GM18873 (cell line): Measurements from ENCODE around the gene NEK3.
"Not testable (repeated sequence)": the region's sequence is repeated elsewhere in the genome, so short reads cannot be mapped to it uniquely, and the experiment has no call there.

Experiments used
- ATAC-seq: cut with Tn5 transposase; IDR thresholded peaks from one replicate; pipeline ENCODE4 v1.9.1; 2021; ENCODE audit warnings: mild to moderate bottlenecking, moderate library complexity, moderate number of reproducible peaks; ENCODE audit not compliant: unreplicated experiment, low FRiP score

NEK3 gene

DNA sequence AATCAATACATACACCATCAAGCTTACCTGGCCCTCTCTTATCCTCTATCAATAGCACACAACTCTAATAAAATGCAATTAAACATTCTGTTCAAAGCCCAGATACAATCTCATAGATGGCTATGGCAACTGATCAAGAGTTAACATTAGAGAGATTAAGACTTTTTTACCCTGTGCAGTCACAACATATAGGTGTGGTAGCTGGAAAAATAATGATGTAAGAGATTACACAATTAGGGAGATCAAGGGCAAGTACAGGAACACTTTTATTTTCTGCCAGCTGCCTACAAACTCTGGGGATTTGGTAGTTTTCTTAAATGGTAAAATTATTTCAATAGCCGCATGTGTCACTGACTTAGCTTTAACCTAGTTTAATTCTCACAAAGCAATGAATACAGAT lies 12.3 kb upstream of the NEK3 start:
- not testable (repeated sequence) for ATAC-seq

DNA sequence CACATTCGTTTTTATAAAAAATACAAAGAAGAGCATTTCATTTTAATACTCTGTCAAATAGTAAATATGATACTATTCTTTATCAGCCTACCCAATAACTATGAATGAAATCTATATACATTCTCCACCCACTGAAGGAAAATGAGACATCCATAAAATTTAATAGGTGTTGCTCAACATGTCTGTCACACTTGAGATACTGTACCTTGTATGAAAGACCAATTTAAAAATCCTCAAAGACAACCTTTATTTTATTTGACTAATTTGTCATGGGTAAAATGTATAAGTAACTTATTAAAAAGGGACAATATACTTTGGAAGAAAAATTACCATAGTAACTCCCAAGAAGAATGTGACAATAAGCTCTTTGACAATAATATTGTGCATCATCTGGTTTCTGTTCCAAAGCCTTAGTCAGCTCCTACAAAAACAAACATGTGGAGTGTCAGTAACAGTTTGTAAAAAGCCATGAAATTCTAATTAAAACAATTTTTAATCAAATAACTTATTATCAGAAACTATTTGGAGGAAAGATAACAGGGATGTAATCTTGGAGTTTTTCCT lies 11.5 kb upstream of the NEK3 start:
- ATAC-seq = not testable (repeated sequence)

- no peak for ATAC-seq
Observed at GRCh38 chr13:52169839-52170238, 10.4 kb upstream of the NEK3 start.

DNA sequence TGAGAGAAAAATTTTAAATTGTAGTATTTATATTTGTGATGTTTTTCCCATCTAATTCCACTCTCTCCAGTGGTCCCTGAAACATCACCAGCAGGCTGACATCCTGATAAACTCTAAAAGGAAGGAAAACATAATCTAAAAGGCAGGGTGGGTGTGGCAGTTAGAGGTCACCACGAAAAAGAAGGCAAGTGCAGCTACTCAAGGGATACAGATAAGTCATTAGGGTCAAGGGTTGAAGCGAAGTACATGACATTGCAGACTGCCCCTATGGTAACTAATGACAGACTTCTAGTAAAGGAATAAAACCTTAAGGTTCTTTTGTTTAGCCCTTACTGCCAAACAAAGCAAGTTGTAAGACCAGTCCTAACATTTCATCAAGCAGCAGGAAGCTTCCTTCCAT lies 6.0 kb upstream of the NEK3 start:
- no peak for ATAC-seq

DNA sequence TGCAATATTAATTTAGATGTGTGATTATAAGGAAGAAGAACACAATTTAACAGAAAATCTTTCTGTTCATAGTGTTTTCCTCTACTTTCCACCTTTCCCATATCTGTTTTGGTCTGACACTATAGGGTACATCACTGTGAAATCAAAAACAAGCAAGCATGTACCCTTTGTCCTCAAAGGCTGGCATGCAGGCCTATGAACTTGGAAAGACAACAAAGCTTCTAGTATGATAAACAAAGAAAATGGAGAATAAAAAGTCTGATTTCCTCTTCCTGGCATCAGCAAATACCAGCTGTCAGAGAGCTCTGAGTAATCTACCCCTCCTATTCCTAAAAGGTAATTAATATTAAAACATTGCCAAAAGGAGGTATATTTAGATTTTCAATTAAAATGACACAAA lies 5.6 kb upstream of the NEK3 start:
- ATAC-seq = no peak

- not testable (repeated sequence) for ATAC-seq
Observed at GRCh38 chr13:52163878-52164277, 4.5 kb upstream of the NEK3 start.

DNA sequence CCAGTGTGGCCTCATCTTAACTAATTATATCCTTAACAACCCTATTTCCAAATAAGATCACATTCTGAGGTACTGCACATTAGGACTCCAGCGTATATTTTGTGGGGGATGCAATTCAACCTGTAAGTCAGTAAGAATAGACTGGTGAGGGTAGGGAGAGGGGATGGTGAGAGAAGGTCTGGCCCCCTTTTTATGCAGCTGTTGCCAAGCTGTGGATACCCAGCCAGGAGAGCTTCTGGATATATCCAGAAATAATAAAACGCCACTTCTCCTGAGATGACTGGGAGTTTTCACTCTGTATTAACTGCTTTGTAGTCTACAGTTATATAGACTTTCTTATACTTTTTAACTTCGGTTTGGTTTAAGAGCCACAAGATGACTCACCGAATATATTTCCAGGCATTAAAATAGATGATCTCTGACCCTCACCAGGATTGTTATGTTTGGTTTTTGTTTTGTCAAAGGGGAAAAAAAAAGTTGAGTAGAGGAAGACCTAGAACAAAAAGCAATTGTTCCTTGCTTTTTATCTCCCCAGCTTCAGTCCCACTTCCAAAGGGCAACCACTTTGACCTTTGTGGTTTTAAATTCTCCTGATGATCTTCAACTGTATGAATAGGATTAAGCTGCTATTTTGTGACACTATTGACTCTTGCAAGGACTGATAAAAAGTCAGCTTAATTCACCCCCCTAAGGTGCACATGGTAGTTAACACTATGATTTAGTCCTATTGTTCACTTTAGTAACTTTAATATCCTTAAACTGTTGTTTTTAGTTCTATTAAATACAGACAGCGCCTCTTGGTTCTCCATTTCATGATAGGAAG lies 3.1 kb upstream of the NEK3 start:
- no peak for ATAC-seq

DNA sequence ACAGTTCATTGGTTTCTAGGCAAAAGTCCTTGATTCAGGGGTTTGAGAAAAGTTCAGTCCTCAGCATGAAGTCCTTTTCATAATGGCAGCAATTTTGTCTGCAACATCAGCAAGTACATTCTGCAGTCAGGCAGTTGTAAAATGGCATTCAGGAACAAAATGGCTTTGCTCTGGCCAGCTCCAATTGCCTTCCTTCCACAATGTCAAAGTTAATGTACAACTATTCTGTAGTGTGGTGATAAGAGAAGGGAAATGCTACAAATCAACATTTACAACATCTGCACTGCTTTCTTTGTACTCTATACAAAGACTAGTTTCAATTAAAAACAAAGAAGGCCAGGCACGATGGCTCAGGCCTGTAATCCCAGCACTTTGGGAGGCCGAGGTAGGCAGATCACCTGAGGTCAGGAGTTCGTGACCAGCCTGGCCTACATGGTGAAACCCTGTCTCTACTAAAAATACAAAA lies 1.8 kb upstream of the NEK3 start:
- ATAC-seq = no peak

GRCh38 chr13:52160506-52160905 lies 1.1 kb upstream of the NEK3 start:
- ATAC-seq = no peak

GRCh38 chr13:52160053-52160452 lies 656 bp upstream of the NEK3 start:
- ATAC-seq = no peak

GRCh38 chr13:52158629-52159158 lies 703 bp downstream of the NEK3 start:
- peak; percentile 24 for ATAC-seq

GRCh38 chr13:52156724-52157261 lies 2.6 kb downstream of the NEK3 start:
- no peak for ATAC-seq

GRCh38 chr13:52155177-52155576 lies 4.2 kb downstream of the NEK3 start:
- ATAC-seq = no peak

GRCh38 chr13:52147225-52147624 lies 12.2 kb downstream of the NEK3 start:
- no peak for ATAC-seq

- ATAC-seq = no peak
Observed at GRCh38 chr13:52141299-52141698, 18.1 kb downstream of the NEK3 start.

GRCh38 chr13:52137489-52137888 lies 21.9 kb downstream of the NEK3 start:
- ATAC-seq = no peak

- ATAC-seq = no peak
Observed at GRCh38 chr13:52136763-52137162, 22.6 kb downstream of the NEK3 start.

- ATAC-seq = no peak
Observed at GRCh38 chr13:52130641-52131040, 28.8 kb downstream of the NEK3 start.

DNA sequence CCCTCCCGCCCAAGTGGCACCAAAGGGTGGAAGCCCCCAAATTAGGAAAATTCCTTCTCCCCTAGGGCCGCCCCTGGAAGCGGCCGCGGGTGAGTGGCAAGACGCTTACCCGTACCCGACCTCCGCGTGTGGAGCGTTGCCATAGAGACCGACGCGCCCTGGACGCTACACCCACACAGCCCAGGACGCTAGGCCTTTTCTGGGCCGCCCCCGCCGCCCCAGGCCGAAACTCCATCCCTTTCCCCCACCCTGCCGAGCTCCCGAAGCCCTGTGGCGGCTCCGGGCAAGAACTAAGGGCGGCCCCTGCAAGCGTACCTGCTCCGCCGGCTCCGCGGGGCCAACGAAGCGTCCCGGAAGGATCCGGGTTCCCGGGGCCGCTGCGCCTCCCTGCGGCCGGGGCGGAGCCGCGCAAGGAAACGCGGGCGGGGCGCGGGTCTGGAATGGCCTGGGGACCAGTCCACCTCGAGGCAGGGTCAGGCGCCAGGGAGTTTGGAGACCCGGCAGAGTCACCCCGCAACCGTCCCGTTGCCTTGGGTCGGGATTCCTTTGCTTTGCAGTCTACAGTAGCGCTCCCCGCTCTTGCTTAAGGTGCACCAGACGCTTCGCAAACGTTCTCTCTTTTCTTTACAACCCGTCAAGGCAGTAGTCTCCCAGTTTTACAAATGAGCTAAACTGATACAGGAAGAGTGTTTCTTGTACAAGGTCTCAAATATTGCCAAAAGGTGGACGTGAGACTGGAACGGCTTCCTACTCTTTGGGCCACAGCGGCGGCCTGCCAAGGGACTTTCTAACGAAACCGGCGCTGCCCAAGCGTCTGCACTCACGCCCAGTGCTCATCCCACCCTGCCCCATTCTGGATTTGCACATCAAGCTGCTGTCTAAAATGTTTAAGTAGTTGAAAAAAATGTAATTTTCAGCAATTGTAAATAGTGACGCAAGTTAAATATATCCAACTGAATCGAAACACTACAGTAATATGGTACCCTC lies 30.4 kb downstream of the NEK3 start, which contains the start of gene NEK5:
Gene NEK5 (minus strand): TSS at position 360 of the 987 bp plus-strand sequence. CDS start 1,591 bp downstream, outside the sequence.
- peak; percentile 61 for ATAC-seq
